ENCODE measurements around the gene RXFP1.

GRCh38 chr4:158644760-158645159 is 123.1 kb downstream of the RXFP1 start:
- TF ChIP-seq CTCF (IDR thresholded peaks at IDR 0.05), result no peak
- no peak for TF ChIP-seq EZH2phosphoT487 (IDR thresholded peaks at IDR 0.05; ENCODE audit: borderline replicate concordance, low read depth)
- TF ChIP-seq GATA2 (CRISPR knock-in tag; IDR thresholded peaks at IDR 0.05), result no peak
- TF ChIP-seq POLR2AphosphoS5 (IDR thresholded peaks at IDR 0.05; ENCODE audit: low read depth, low read length), result no peak
- no peak for TF ChIP-seq REST (IDR thresholded peaks at IDR 0.05; ENCODE audit: low read depth, low read length)
- no peak for TF ChIP-seq NFIC (IDR thresholded peaks at IDR 0.05; ENCODE audit: borderline replicate concordance)

All from SK-N-SH (cell line).